DND-41 (cell line): Measurements from ENCODE around the gene PROSER2.
A peak's percentile ranks its signal among the peaks of the same experiment; 100 is the strongest.

ENCODE experiments used
- ATAC-seq: fragments of 200-7000 bp; cut with Tn5 transposase; 3 replicates; pipeline ENCODE4 v1.9.1; 2021; ENCODE audit warnings: low read depth; ENCODE audit not compliant: insufficient read depth
- DNase-seq: peaks from one replicate; pipeline ENCODE4 v3.0.0-alpha.2; 2020
- H2AFZ ChIP-seq: 2 replicates; pipeline ENCODE4 v1.6.0; 2012; ENCODE audit warnings: low read depth, low read length
- H3K27ac ChIP-seq: 2 replicates; pipeline ENCODE4 v1.5.1; 2012; ENCODE audit warnings: low read length, inconsistent platforms
- H3K27me3 ChIP-seq: fragments of 200-600 bp; sonication (generic); 2 replicates; pipeline ENCODE4 v1.6.0; 2012; ENCODE audit warnings: low read length, mild to moderate bottlenecking, inconsistent platforms; ENCODE audit not compliant: insufficient read depth, poor library complexity
- H3K36me3 ChIP-seq: 2 replicates; pipeline ENCODE4 v1.5.1; 2012; ENCODE audit warnings: low read length, inconsistent platforms; ENCODE audit not compliant: insufficient read depth
- H3K4me1 ChIP-seq: 2 replicates; pipeline ENCODE4 v1.5.1; 2012; ENCODE audit warnings: mild to moderate bottlenecking, low read length; ENCODE audit not compliant: insufficient read depth
- H3K4me2 ChIP-seq: 2 replicates; pipeline ENCODE4 v1.6.0; 2012; ENCODE audit warnings: mild to moderate bottlenecking, moderate library complexity, low read length, inconsistent platforms; ENCODE audit not compliant: insufficient read depth
- H3K4me3 ChIP-seq, 2 experiments: fragments of 200-600 bp in 1 of 2; shearing (Covaris generic) in 1 of 2; 2 replicates each; pipeline ENCODE4 v1.5.1; 2012 to 2016; ENCODE audit warnings: inconsistent platforms in 2 of 2, low read length in 2 of 2, mild to moderate bottlenecking in 2 of 2, low read depth in 1 of 2, moderate library complexity in 1 of 2
- H3K79me2 ChIP-seq: 2 replicates; pipeline ENCODE4 v1.6.0; 2012; ENCODE audit warnings: low read length, inconsistent platforms; ENCODE audit not compliant: insufficient read depth
- H3K9ac ChIP-seq: 2 replicates; pipeline ENCODE4 v1.6.0; 2012; ENCODE audit warnings: low read depth, mild to moderate bottlenecking, inconsistent platforms, low read length, moderate library complexity
- H3K9me3 ChIP-seq: 2 replicates; pipeline ENCODE4 v1.5.1; 2012; ENCODE audit warnings: low read length, moderate library complexity, mild to moderate bottlenecking, inconsistent platforms; ENCODE audit not compliant: insufficient read depth, severe bottlenecking
- H4K20me1 ChIP-seq: 2 replicates; pipeline ENCODE4 v1.6.0; 2012; ENCODE audit warnings: low read length; ENCODE audit not compliant: insufficient read depth
- EZH2 ChIP-seq: IDR thresholded peaks from 3 replicates; pipeline ENCODE4 v1.6.1; 2012; ENCODE audit warnings: borderline replicate concordance, low read depth, mild to moderate bottlenecking, moderate library complexity, low read length, inconsistent platforms; ENCODE audit not compliant: severe bottlenecking
- TF ChIP-seq, protein P1 (sequence below): IDR thresholded peaks from 2 replicates; pipeline ENCODE4 v1.5.1; 2012; ENCODE audit warnings: borderline replicate concordance, low read length, moderate library complexity, mild to moderate bottlenecking; ENCODE audit not compliant: poor library complexity, severe bottlenecking; ENCODE audit errors: extremely low read depth

The PROSER2 gene

GRCh38 chr10:11776080-11776479 is 47.1 kb upstream of the PROSER2 start:
- Histone ChIP-seq H3K27ac (no peak overlapping the region), H4K20me1 (no peaks in the 10 kb centered on the region), H3K4me1 (no peaks in the 10 kb centered on the region), H3K79me2 (no peaks in the 10 kb centered on the region), H2AFZ (no peak overlapping the region), H3K9me3 (no peaks in the 10 kb centered on the region), H3K9ac (no peak overlapping the region), H3K36me3 (no peaks in the 10 kb centered on the region), H3K4me2 (no peak overlapping the region), H3K27me3 (peaks cover 5% of the 10 kb centered on the region), H3K4me3 (no peak overlapping the region)
- DNase-seq (no peak), ATAC-seq (no peak)
- no peak for TF ChIP-seq EZH2
- TF ChIP-seq, protein P1, sequence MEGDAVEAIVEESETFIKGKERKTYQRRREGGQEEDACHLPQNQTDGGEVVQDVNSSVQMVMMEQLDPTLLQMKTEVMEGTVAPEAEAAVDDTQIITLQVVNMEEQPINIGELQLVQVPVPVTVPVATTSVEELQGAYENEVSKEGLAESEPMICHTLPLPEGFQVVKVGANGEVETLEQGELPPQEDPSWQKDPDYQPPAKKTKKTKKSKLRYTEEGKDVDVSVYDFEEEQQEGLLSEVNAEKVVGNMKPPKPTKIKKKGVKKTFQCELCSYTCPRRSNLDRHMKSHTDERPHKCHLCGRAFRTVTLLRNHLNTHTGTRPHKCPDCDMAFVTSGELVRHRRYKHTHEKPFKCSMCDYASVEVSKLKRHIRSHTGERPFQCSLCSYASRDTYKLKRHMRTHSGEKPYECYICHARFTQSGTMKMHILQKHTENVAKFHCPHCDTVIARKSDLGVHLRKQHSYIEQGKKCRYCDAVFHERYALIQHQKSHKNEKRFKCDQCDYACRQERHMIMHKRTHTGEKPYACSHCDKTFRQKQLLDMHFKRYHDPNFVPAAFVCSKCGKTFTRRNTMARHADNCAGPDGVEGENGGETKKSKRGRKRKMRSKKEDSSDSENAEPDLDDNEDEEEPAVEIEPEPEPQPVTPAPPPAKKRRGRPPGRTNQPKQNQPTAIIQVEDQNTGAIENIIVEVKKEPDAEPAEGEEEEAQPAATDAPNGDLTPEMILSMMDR = no peak

- ATAC-seq = no peak
- H3K4me1 ChIP-seq = no peaks in the 10 kb centered on the region
- H3K36me3 ChIP-seq = no peaks in the 10 kb centered on the region
- TF ChIP-seq EZH2 = no peak
- TF ChIP-seq, protein P1 = no peak
- no peaks in the 10 kb centered on the region for H4K20me1 ChIP-seq
- no peak overlapping the region for H3K27ac ChIP-seq
- no peaks in the 10 kb centered on the region for H3K27me3 ChIP-seq
- no peaks in the 10 kb centered on the region for H3K9me3 ChIP-seq
- H2AFZ ChIP-seq = no peak overlapping the region
- no peak overlapping the region for H3K4me3 ChIP-seq
- H3K79me2 ChIP-seq = no peaks in the 10 kb centered on the region
- H3K4me2 ChIP-seq = no peak overlapping the region
- H3K9ac ChIP-seq = no peak overlapping the region
- DNase-seq = no peak
Observed at GRCh38 chr10:11781114-11781513, 42.0 kb upstream of the PROSER2 start.

DNA sequence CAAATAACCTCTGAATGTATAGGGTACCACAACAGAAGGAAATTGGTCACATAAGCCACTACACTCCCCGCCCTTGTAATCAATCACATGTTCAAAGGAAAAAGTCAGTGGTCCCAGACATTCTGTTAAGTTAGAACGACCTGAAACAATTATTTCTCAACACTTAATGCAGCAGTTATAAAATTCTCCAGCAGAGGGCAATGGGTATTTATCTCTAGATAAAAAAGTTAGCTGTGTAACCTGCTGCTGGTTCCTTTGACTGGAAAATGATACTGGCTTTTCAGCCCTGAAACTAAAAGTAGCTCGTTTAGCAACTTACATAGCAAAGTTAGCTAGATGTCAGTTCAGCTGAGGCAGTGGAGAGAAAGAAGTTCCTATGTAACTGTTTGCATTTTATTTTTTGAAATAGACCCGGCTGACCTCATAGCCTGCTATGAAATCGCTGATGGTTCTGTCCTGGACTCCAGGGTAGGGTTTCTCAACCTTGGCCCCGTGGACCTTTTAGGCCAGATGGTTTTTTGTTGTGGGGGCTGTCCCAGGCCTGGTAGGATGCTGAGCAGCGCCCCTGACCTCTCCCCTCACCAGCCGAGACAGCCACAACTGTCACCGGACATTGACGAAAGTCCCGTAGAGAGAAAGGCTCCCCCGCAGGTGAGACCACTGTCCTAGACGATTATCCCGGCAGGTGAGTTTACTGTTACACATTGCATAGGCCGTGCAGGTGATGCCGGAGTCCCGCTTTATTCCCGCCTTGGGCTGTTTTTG is 40.2 kb upstream of the PROSER2 start:
- H3K4me3 ChIP-seq = no peak overlapping the region
- H3K36me3 ChIP-seq = no peaks in the 10 kb centered on the region
- no peaks in the 10 kb centered on the region for H3K4me1 ChIP-seq
- H3K27ac ChIP-seq = no peak overlapping the region
- TF ChIP-seq, protein P1 = peak; percentile 85
- TF ChIP-seq EZH2 = no peak
- no peaks in the 10 kb centered on the region for H3K79me2 ChIP-seq
- no peak overlapping the region for H3K4me2 ChIP-seq
- H2AFZ ChIP-seq = no peak overlapping the region
- peaks cover 2% of the 10 kb centered on the region for H3K27me3 ChIP-seq
- peak; percentile 78 for ATAC-seq
- H3K9ac ChIP-seq = no peak overlapping the region
- no peaks in the 10 kb centered on the region for H4K20me1 ChIP-seq
- H3K9me3 ChIP-seq = no peaks in the 10 kb centered on the region
- no peak for DNase-seq
